GM10248 (cell line): ENCODE data around the gene COL1A1.

ENCODE experiments used
- CTCF ChIA-PET: fragments of 300-600 bp; sonication (Branson Sonifier 250); formaldehyde crosslinking; extraction: SDS; loops from one replicate; lab custom pipeline; 2021; ENCODE audit warnings: antibody characterized with exemption; lab: Yijun Ruan, JAX
- POLR2A ChIA-PET: fragments of 350-650 bp; sonication (Branson Sonifier 250); formaldehyde crosslinking; extraction: SDS; loops from one replicate; lab custom pipeline; 2020; ENCODE audit warnings: antibody characterized with exemption; lab: Yijun Ruan, JAX
- DNase-seq: peaks from one replicate; pipeline ENCODE4 v3.0.0; 2012; ENCODE audit errors: extremely low spot score
- TF ChIP-seq, protein P1 (sequence below): IDR thresholded peaks from 2 replicates; pipeline ENCODE4 v1.5.1; 2012; ENCODE audit warnings: mild to moderate bottlenecking, low read depth; ENCODE audit errors: extremely low read depth, missing control alignments, control extremely low read depth

COL1A1 gene

GRCh38 chr17:50147841-50148225 is 53.6 kb downstream of the COL1A1 start:
- no peak for DNase-seq
- TF ChIP-seq, protein P1, sequence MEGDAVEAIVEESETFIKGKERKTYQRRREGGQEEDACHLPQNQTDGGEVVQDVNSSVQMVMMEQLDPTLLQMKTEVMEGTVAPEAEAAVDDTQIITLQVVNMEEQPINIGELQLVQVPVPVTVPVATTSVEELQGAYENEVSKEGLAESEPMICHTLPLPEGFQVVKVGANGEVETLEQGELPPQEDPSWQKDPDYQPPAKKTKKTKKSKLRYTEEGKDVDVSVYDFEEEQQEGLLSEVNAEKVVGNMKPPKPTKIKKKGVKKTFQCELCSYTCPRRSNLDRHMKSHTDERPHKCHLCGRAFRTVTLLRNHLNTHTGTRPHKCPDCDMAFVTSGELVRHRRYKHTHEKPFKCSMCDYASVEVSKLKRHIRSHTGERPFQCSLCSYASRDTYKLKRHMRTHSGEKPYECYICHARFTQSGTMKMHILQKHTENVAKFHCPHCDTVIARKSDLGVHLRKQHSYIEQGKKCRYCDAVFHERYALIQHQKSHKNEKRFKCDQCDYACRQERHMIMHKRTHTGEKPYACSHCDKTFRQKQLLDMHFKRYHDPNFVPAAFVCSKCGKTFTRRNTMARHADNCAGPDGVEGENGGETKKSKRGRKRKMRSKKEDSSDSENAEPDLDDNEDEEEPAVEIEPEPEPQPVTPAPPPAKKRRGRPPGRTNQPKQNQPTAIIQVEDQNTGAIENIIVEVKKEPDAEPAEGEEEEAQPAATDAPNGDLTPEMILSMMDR, result no peak
- POLR2A ChIA-PET, result no interaction called here
- CTCF ChIA-PET, result interaction anchor here (0.9 to 10.7 kb wide), 6 partner anchors 8 to 54 kb away, joined by 3 to 96 read pairs (median 8); no protein-coding TSS in a partner anchor

- TF ChIP-seq, protein P1, result no peak
- no peak for DNase-seq
- ChIA-PET POLR2A (interaction anchor here (0.7 kb wide), 1 partner anchor 319 kb away, joined by 5 read pairs; no protein-coding TSS in a partner anchor), CTCF (interaction anchor here (0.7 to 10.7 kb wide), 9 partner anchors 7 to 53 kb away, joined by 3 to 96 read pairs (median 3); partner anchors contain the start of gene SGCA)
Measured at GRCh38 chr17:50146927-50147665, 54.3 kb downstream of the COL1A1 start.

- ChIA-PET CTCF (interaction anchor here (0.7 to 10.7 kb wide), 11 partner anchors 9 to 54 kb away, joined by 3 to 96 read pairs (median 3); partner anchors contain the start of gene SGCA), POLR2A (interaction anchor here (0.7 kb wide), 1 partner anchor 15 kb away, joined by 5 read pairs; no protein-coding TSS in a partner anchor)
- no peak for DNase-seq
- TF ChIP-seq, protein P1, result no peak
Measured at GRCh38 chr17:50146230-50146926, 55.1 kb downstream of the COL1A1 start.

DNA sequence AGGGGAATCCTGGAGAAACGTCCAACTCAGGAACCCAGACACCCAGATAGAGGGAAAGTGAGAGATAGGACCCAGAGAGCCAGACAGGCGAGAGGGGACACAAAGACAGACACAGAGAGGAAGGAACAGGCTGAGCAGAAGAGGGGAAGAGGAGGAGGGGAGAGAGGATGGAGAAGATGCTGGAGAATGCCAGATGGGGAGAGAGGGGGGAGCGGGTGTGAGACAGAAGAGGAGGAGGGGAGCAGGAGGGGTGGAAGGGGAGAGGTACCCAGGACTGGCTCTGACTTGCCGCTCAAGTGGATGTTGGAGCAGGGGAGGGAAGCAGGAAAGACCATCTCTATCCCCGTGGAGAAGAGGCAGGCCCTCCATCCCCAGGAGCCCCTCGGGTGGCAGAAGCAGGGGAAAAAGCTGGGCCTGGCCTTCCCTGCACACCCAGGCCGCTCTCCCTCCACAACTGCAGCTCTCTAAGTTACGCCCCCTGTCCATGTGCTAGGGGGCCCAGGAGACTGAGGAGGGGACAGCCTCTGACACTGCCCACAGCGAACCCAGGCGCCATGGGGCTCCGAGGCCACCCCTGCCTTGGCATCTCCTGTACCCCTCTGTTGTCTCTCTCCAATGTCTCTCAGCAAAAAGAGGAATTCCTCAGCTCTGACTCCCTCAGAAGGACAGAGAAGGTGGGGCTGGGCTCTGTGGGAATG is 55.8 kb downstream of the COL1A1 start:
- TF ChIP-seq, protein P1, result no peak
- ChIA-PET POLR2A (interaction anchor here (0.7 kb wide), 1 partner anchor 15 kb away, joined by 5 read pairs; no protein-coding TSS in a partner anchor), CTCF (interaction anchor here (0.7 to 10.7 kb wide), 10 partner anchors 10 to 51 kb away, joined by 3 to 96 read pairs (median 4); partner anchors contain the start of gene SGCA)
- DNase-seq, result no peak

- no peak for DNase-seq
- TF ChIP-seq, protein P1, result no peak
- CTCF ChIA-PET, result interaction anchor here (1.1 to 10.7 kb wide), 8 partner anchors 9 to 51 kb away, joined by 3 to 96 read pairs (median 6); no protein-coding TSS in a partner anchor
- POLR2A ChIA-PET, result no interaction called here
Measured at GRCh38 chr17:50144845-50145531, 56.4 kb downstream of the COL1A1 start.
